CD14-positive monocyte (primary cell): ENCODE results near the gene OLR1. TPM values are rescaled to one million over a fixed set of nuclear protein-coding genes. Genes with fewer than 3 reads are reported as not detected.

Experiments
- DNase-seq, 3 donors: peaks; one replicate each; pipeline ENCODE4 v3.0.0-alpha.2; 2011 to 2022
- H2AFZ ChIP-seq: 2 replicates; pipeline ENCODE4 v1.6.0; 2012; ENCODE audit warnings: mild to moderate bottlenecking, low read depth, low read length, inconsistent platforms; ENCODE audit not compliant: insufficient read depth, poor library complexity, severe bottlenecking
- H3K27ac ChIP-seq, 2 donors: 1 replicate in 1 of 2; 2 replicates in 1 of 2; pipeline ENCODE4 v1.5.1; 2012 to 2013; ENCODE audit warnings: low read length in 2 of 2, control low read depth in 1 of 2, inconsistent platforms in 1 of 2, low read depth in 1 of 2, mild to moderate bottlenecking in 1 of 2
- H3K27me3 ChIP-seq, 2 donors: one replicate each; pipeline versions ENCODE4 v1.6.0 to v1.6.1; 2011 to 2013; ENCODE audit warnings: low read length in 2 of 2; ENCODE audit not compliant: control insufficient read depth in 2 of 2, insufficient read depth in 2 of 2
- H3K36me3 ChIP-seq, 2 donors: replicated peaks in 1 of 2; 1 replicate in 1 of 2; 2 replicates in 1 of 2; pipeline versions ENCODE4 v1.5.1 to v1.6.1; 2012 to 2013; ENCODE audit warnings: low read length in 2 of 2, control low read depth in 1 of 2, inconsistent platforms in 1 of 2, mild to moderate bottlenecking in 1 of 2; ENCODE audit not compliant: insufficient read depth in 2 of 2, control insufficient read depth in 1 of 2
- H3K4me1 ChIP-seq, 2 donors: 1 replicate in 1 of 2; 2 replicates in 1 of 2; pipeline versions ENCODE4 v1.5.1 to v1.6.1; 2012 to 2013; ENCODE audit warnings: low read length in 2 of 2, control low read depth in 1 of 2, inconsistent platforms in 1 of 2, mild to moderate bottlenecking in 1 of 2, moderate library complexity in 1 of 2; ENCODE audit not compliant: insufficient read depth in 2 of 2, control insufficient read depth in 1 of 2
- H3K4me2 ChIP-seq: replicated peaks from 2 replicates; pipeline ENCODE3; 2012; ENCODE audit warnings: low read length, moderate library complexity, mild to moderate bottlenecking; ENCODE audit not compliant: poor library complexity, severe bottlenecking; ENCODE audit errors: extremely low read depth
- H3K4me3 ChIP-seq, 3 experiments: fragments of 200-600 bp in 1 of 3; sonication (generic) in 1 of 3; replicated peaks in 1 of 3; 1 replicate in 2 of 3; 2 replicates in 1 of 3; pipeline ENCODE4 v1.5.1; 2011 to 2013; ENCODE audit warnings: low read length in 3 of 3, mild to moderate bottlenecking in 3 of 3, control low read depth in 2 of 3, low read depth in 2 of 3, inconsistent platforms in 1 of 3, moderate library complexity in 1 of 3
- H3K79me2 ChIP-seq: 2 replicates; pipeline ENCODE4 v1.6.0; 2012; ENCODE audit warnings: mild to moderate bottlenecking, control low read depth, inconsistent platforms, low read length, moderate library complexity; ENCODE audit not compliant: insufficient read depth
- H3K9ac ChIP-seq: 2 replicates; pipeline ENCODE4 v1.6.0; 2017; ENCODE audit warnings: low read length, mild to moderate bottlenecking; ENCODE audit not compliant: insufficient read depth, poor library complexity, severe bottlenecking
- H3K9me3 ChIP-seq, 2 donors: replicated peaks in 1 of 2; 1 replicate in 1 of 2; 2 replicates in 1 of 2; pipeline versions ENCODE4 v1.5.1 to v1.6.1; 2012 to 2013; ENCODE audit warnings: low read length in 2 of 2, control low read depth in 1 of 2; ENCODE audit not compliant: control insufficient read depth in 1 of 2, insufficient read depth in 1 of 2
- H4K20me1 ChIP-seq: 2 replicates; pipeline ENCODE4 v1.6.0; 2012; ENCODE audit warnings: mild to moderate bottlenecking, low read length, control low read depth, moderate library complexity; ENCODE audit not compliant: insufficient read depth
- H3K27ac Mint-ChIP-seq, 7 donors: one replicate each; pipeline ENCODE4 v1.8.0; 2020; ENCODE audit warnings: mild to moderate bottlenecking in 7 of 7, mixed read lengths in 7 of 7, moderate library complexity in 6 of 7, inconsistent platforms in 2 of 7
- H3K27me3 Mint-ChIP-seq, 3 donors: one replicate each; pipeline ENCODE4 v1.8.0; 2021 to 2022; ENCODE audit warnings: low read depth in 3 of 3, mild to moderate bottlenecking in 3 of 3, mixed read lengths in 3 of 3, moderate library complexity in 3 of 3, inconsistent platforms in 1 of 3
- H3K36me3 Mint-ChIP-seq, 2 donors: one replicate each; pipeline ENCODE4 v1.8.0; 2020; ENCODE audit warnings: mixed read lengths in 2 of 2, inconsistent platforms in 1 of 2, mild to moderate bottlenecking in 1 of 2
- H3K4me1 Mint-ChIP-seq: one replicate; pipeline ENCODE4 v1.8.0; 2020; ENCODE audit warnings: mild to moderate bottlenecking, mixed read lengths
- H3K4me3 Mint-ChIP-seq, 2 donors: one replicate each; pipeline ENCODE4 v1.8.0; 2020; ENCODE audit warnings: mild to moderate bottlenecking in 2 of 2, mixed read lengths in 2 of 2, moderate library complexity in 1 of 2
- H3K9me3 Mint-ChIP-seq, 7 donors: one replicate each; pipeline ENCODE4 v1.8.0; 2020 to 2022; ENCODE audit warnings: mixed read lengths in 7 of 7, mild to moderate bottlenecking in 6 of 7, moderate library complexity in 6 of 7, inconsistent platforms in 2 of 7
- WGBS: methylation state at CpG from one replicate; pipeline ENCODE4 v1.1.5; 2013; ENCODE audit warnings: missing lambda C conversion rate; ENCODE audit not compliant: insufficient coverage; 5-methylcytosine and 5-hydroxymethylcytosine counted together
- intact Hi-C, 2 donors: fragments of 100-400 bp; cut with micrococcal nuclease; formaldehyde crosslinking; loops; one replicate each; pipeline versions ENCODE4 v1.15.0 to v1.15.1; 2023
- polyA plus RNA-seq, 3 donors: library from polyadenylated mRNA; depleted of rRNA in 1 of 3; unstranded in 2 of 3; stranded (reverse) in 1 of 3; fragments of 300-500 nt in 2 of 3; fragments of >200 nt in 1 of 3; fragmentation: Illumina TruSeq in 2 of 3; gene quantifications; 1 replicate in 2 of 3; 2 replicates in 1 of 3; pipeline ENCODE4 v1.2.3, GENCODE V29; 2012 to 2021
- TF ChIP-seq, protein P1 (sequence below): fragments of 200-600 bp; IDR thresholded peaks from one replicate; pipeline ENCODE4 v1.8.0; 2022; ENCODE audit warnings: antibody characterized with exemption, mild to moderate bottlenecking

OLR1 gene
- polyA plus RNA-seq, 3 donors = 0.88 to 12.9 (median 0.99) TPM

GRCh38 chr12:10154145-10154496, 17.8 kb downstream of the OLR1 start:
- WGBS = 78% methylated on average over 3 of the region's 6 CpGs
- H3K4me3 Mint-ChIP-seq = peak overlapping the region; percentile 88 to 93
- H3K27me3 Mint-ChIP-seq = peaks cover 0 to 2% (median 2%) of the 10 kb centered on the region in 3 donors
- H3K27ac ChIP-seq = peak overlapping the region; percentile 86
- no peaks in the 10 kb centered on the region for H3K9me3 ChIP-seq
- no peaks in the 10 kb centered on the region for H3K27me3 ChIP-seq
- H3K4me2 ChIP-seq = peak overlapping the region; percentile 86
- H3K4me1 Mint-ChIP-seq = peaks cover 28% of the 10 kb centered on the region
- peaks cover 16 to 29% of the 10 kb centered on the region in 2 donors for H3K4me1 ChIP-seq
- no peaks in the 10 kb centered on the region for H3K79me2 ChIP-seq
- peak overlapping the region; percentile 85 for H3K9ac ChIP-seq
- peak overlapping the region; percentile 37 to 83 (median 55) for H3K4me3 ChIP-seq
- intact Hi-C loops = loop anchor here in 1 of 2 donors (10.0 kb wide), 1 partner anchor 61 kb away; the partner anchor contains the start of gene GABARAPL1
- peaks cover 0 to 2% (median 0%) of the 10 kb centered on the region in 7 donors for H3K9me3 Mint-ChIP-seq
- H3K36me3 Mint-ChIP-seq = no peaks in the 10 kb centered on the region
- TF ChIP-seq, protein P1, sequence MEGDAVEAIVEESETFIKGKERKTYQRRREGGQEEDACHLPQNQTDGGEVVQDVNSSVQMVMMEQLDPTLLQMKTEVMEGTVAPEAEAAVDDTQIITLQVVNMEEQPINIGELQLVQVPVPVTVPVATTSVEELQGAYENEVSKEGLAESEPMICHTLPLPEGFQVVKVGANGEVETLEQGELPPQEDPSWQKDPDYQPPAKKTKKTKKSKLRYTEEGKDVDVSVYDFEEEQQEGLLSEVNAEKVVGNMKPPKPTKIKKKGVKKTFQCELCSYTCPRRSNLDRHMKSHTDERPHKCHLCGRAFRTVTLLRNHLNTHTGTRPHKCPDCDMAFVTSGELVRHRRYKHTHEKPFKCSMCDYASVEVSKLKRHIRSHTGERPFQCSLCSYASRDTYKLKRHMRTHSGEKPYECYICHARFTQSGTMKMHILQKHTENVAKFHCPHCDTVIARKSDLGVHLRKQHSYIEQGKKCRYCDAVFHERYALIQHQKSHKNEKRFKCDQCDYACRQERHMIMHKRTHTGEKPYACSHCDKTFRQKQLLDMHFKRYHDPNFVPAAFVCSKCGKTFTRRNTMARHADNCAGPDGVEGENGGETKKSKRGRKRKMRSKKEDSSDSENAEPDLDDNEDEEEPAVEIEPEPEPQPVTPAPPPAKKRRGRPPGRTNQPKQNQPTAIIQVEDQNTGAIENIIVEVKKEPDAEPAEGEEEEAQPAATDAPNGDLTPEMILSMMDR = no peak
- peak overlapping the region; percentile 79 for H2AFZ ChIP-seq
- no peak for DNase-seq
- no peaks in the 10 kb centered on the region for H4K20me1 ChIP-seq
- H3K36me3 ChIP-seq = no peaks in the 10 kb centered on the region
- peak overlapping the region; percentile 94 to 99 (median 98) for H3K27ac Mint-ChIP-seq

DNA sequence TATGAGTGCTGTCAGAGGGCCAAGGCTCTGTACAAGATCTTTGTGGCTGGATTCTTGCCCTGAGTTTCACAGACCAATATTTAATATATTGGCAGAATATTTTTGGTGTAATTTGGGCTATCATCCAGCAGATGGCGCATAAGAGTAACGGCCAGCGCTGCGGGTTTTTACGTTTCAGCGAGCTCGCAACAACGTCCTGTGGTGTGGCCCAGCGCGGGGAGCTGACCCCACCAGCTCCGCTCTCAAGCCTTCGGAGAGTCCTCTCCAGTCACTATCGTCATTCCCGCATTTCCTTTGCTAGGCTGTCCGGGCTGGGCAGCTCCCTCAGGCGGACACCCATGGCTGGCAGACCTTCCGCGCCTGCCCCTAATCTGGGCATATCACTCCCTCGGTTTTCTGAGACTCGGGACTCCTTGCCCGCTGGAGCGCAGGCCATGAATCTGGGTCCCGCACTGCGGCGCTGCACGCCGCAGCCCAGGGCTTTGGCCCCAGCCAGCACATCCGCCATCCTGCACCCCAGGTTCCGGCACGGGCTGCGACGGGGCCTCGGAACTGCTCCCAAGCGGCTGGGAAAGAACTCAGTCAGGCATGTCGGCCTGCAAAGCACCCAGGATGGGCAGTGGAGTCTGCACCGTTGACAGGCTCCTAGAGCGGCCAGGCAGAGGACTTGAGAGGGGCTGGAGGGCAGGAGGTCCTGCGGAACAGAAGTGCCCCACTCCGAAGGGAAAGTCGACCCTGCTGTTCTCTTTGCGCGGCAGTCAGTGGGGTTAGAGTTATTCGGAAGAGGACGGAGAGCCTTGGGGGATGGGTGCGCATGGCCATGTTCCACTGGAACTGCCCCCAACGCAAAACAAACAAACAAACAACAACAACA, 18.4 kb downstream of the OLR1 start:
- Mint-ChIP-seq H3K27ac (peak overlapping the region; percentile 94 to 99 (median 98)), H3K36me3 (no peaks in the 10 kb centered on the region), H3K4me1 (peaks cover 22% of the 10 kb centered on the region), H3K4me3 (peak overlapping the region; percentile 88 to 93), H3K9me3 (peaks cover 0 to 2% (median 0%) of the 10 kb centered on the region in 7 donors), H3K27me3 (peaks cover 0 to 2% (median 2%) of the 10 kb centered on the region in 3 donors)
- Histone ChIP-seq H3K9me3 (no peaks in the 10 kb centered on the region), H3K4me2 (peak overlapping the region; percentile 86), H3K27ac (peak overlapping the region; percentile 86), H3K9ac (peak overlapping the region; percentile 85), H2AFZ (peak overlapping the region; percentile 79), H4K20me1 (no peaks in the 10 kb centered on the region), H3K4me1 (peaks cover 13 to 24% of the 10 kb centered on the region in 2 donors), H3K4me3 (peak overlapping the region; percentile 37 to 83 (median 55)), H3K36me3 (no peaks in the 10 kb centered on the region), H3K27me3 (no peaks in the 10 kb centered on the region), H3K79me2 (no peaks in the 10 kb centered on the region)
- intact Hi-C loops = loop anchor here (2.0 to 10.0 kb wide), 2 partner anchors 37 to 61 kb away; partner anchors contain the start of gene GABARAPL1 (in 1 of the 2)
- DNase-seq = peak; percentile 80 to 86 (median 83)
- 0% methylated on average over 35 of the region's 46 CpGs for WGBS
- TF ChIP-seq, protein P1 = peak; percentile 77
